ENCODE results near the gene BLNK. TPM values are rescaled to one million over a fixed set of nuclear protein-coding genes. Genes with fewer than 3 reads are reported as not detected.

Gene BLNK
- total RNA-seq, 1 donor from 2014 or later: not detected

DNA sequence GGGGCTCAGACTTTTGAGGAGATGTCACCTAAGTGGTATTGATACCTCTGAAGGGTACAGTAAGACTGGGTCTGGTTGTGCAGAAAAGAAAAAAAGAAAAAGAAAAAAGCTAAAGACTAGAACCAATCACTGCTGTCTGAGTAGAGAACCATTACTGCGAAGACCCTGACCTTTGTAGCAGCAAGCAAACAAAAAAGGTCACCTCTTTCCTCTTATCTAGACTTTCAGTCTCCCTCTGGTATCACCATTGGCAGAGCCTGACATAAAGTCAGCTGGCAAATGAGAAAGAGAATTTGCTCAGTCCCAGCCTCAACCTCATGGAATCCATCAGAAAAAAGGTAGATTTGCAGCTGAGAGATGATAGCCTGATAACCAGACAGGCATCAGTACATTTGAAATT is 30.2 kb upstream of the BLNK start:
- Mint-ChIP-seq H3K36me3 (ENCODE audit: low read depth) (no peaks in the 10 kb centered on the region), H3K4me3 (ENCODE audit: unreplicated experiment) (no peak overlapping the region), H3K27me3 (ENCODE audit: low read depth) (peaks cover 52% of the 10 kb centered on the region), H3K9me3 (ENCODE audit: low read depth) (no peaks in the 10 kb centered on the region), H3K27ac (ENCODE audit: unreplicated experiment) (no peak overlapping the region), H3K4me1 (ENCODE audit: low read depth) (peaks cover 2% of the 10 kb centered on the region)
- DNase-seq (ENCODE audit: low spot score): no peak
- TF ChIP-seq, protein P1, sequence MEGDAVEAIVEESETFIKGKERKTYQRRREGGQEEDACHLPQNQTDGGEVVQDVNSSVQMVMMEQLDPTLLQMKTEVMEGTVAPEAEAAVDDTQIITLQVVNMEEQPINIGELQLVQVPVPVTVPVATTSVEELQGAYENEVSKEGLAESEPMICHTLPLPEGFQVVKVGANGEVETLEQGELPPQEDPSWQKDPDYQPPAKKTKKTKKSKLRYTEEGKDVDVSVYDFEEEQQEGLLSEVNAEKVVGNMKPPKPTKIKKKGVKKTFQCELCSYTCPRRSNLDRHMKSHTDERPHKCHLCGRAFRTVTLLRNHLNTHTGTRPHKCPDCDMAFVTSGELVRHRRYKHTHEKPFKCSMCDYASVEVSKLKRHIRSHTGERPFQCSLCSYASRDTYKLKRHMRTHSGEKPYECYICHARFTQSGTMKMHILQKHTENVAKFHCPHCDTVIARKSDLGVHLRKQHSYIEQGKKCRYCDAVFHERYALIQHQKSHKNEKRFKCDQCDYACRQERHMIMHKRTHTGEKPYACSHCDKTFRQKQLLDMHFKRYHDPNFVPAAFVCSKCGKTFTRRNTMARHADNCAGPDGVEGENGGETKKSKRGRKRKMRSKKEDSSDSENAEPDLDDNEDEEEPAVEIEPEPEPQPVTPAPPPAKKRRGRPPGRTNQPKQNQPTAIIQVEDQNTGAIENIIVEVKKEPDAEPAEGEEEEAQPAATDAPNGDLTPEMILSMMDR (IDR thresholded peaks at IDR 0.05): no peak

DNA sequence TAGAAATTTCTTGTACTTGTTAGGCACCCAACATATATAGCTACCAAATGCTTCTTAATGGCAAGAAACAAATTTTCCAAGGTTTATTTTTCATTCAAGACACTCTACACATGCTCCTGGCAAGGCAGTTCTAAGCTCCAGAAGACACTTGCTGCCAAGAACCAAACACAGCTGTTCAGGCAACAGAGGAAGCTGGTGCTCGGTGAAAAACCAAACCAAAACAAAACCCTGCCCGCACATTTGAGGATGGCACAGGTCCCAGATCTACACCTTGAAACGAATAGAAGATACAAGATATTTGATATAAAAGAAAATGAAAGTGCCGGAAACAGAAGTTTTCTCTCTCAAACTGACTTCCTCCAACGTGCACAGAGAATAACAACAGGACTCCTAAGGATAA is 28.0 kb upstream of the BLNK start:
- Mint-ChIP-seq H3K4me1 (ENCODE audit: low read depth) (peaks cover 2% of the 10 kb centered on the region), H3K4me3 (ENCODE audit: unreplicated experiment) (no peak overlapping the region)

DNA sequence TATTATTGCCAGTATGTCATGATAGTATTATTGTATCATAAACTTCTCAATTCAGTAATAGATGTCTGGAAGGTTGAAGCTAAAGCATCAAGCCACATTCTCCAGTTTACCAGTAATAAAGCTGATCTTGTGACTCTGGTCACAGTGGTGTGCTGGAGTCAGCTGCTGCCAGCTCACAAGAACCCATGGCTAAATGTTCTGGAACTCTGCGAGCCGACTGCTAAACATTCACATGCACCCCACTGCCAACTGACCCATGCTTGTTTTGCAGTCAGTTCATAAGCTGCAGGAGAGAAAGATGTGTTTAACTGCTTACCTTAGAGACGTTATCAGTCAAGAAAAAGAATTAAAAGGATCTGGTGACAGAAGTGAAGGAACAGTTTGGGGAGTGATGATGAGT is 27.0 kb upstream of the BLNK start:
- no peaks in the 10 kb centered on the region for H3K9me3 Mint-ChIP-seq (ENCODE audit: low read depth)
- no peak overlapping the region for H3K4me3 Mint-ChIP-seq (ENCODE audit: unreplicated experiment)
- TF ChIP-seq, protein P1 (IDR thresholded peaks at IDR 0.05): no peak
- H3K27me3 Mint-ChIP-seq (ENCODE audit: low read depth): peaks cover 50% of the 10 kb centered on the region
- peaks cover 2% of the 10 kb centered on the region for H3K4me1 Mint-ChIP-seq (ENCODE audit: low read depth)
- no peaks in the 10 kb centered on the region for H3K36me3 Mint-ChIP-seq (ENCODE audit: low read depth)
- no peak overlapping the region for H3K27ac Mint-ChIP-seq (ENCODE audit: unreplicated experiment)
- no peak for DNase-seq (ENCODE audit: low spot score)

More for the DNA sequence above, 28.0 kb upstream of the BLNK start:
- TF ChIP-seq, protein P1 (IDR thresholded peaks at IDR 0.05): no peak
- Mint-ChIP-seq H3K27ac (ENCODE audit: unreplicated experiment) (no peak overlapping the region), H3K9me3 (ENCODE audit: low read depth) (no peaks in the 10 kb centered on the region), H3K27me3 (ENCODE audit: low read depth) (peaks cover 60% of the 10 kb centered on the region), H3K36me3 (ENCODE audit: low read depth) (no peaks in the 10 kb centered on the region)
- no peak for DNase-seq (ENCODE audit: low spot score)

DNA sequence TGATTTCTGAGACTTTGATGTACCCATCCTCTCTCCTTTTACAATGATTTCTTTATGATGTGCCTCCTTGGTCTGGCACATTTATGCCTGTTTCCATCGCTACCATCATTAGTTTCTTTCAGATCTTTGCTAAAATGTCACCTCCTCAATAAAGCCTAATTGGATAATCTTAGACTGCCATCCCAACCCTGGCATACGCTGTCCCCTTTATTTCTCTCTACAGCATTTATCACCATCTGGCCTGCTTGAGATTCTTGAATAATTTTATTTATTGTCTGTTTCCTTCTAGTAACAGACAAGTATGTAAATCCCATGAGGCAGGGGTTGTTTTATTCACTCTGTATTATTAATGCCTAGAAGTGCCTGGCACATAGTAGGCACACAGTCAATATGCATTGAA is 26.1 kb upstream of the BLNK start:
- TF ChIP-seq, protein P1 (IDR thresholded peaks at IDR 0.05): no peak
- Mint-ChIP-seq H3K9me3 (ENCODE audit: low read depth) (no peaks in the 10 kb centered on the region), H3K4me3 (ENCODE audit: unreplicated experiment) (no peak overlapping the region), H3K27me3 (ENCODE audit: low read depth) (peaks cover 50% of the 10 kb centered on the region), H3K27ac (ENCODE audit: unreplicated experiment) (no peak overlapping the region), H3K4me1 (ENCODE audit: low read depth) (peaks cover 2% of the 10 kb centered on the region), H3K36me3 (ENCODE audit: low read depth) (no peaks in the 10 kb centered on the region)
- no peak for DNase-seq (ENCODE audit: low spot score)

DNA sequence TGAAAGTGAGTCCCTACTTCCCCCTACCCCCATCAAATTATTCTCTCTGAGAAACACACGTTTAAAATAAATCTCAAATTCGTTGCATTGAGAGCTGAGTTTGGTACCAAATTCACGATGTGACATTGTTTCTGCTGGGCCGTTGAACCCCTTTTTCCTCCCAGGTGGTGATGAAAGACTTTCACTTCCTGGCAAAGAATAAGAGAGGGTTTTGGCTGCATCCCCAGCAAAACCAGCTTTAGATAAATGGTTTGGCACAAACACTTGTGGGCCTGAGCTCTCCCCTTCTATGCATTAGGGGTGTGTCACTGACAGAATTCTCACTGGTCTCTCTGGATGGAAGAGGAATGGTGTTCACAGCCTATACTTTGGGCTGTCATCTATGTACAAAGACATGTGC is 24.1 kb upstream of the BLNK start:
- H3K27ac Mint-ChIP-seq (ENCODE audit: unreplicated experiment): no peak overlapping the region
- peaks cover 53% of the 10 kb centered on the region for H3K27me3 Mint-ChIP-seq (ENCODE audit: low read depth)
- DNase-seq (ENCODE audit: low spot score): no peak
- H3K9me3 Mint-ChIP-seq (ENCODE audit: low read depth): no peaks in the 10 kb centered on the region
- H3K4me3 Mint-ChIP-seq (ENCODE audit: unreplicated experiment): no peak overlapping the region
- no peaks in the 10 kb centered on the region for H3K36me3 Mint-ChIP-seq (ENCODE audit: low read depth)
- H3K4me1 Mint-ChIP-seq (ENCODE audit: low read depth): peaks cover 2% of the 10 kb centered on the region
- TF ChIP-seq, protein P1 (IDR thresholded peaks at IDR 0.05): no peak

All from chondrocyte (in vitro differentiated cells).